ENCODE data around the gene P2RX1.

Gene P2RX1

DNA sequence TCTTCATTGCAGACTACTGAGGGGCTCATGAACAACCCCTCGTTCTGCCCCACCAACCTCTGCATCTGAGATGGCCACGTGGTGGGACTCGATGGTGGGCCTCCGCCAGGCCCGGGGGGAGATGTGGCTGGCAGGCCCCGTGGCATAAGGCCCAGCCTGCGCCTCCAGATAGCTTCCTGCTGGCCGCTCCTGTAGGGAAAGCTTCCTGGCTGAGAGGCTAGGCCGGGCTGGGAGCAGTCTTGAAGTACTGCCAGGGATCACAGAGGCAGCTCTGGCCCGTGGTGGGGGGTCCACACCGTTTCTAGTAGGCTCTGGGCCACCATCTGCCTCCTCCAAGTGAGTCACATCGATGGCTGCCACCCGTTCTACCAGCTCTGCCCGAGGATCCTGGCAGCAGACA, 31.0 kb downstream of the P2RX1 start:
- Histone ChIP-seq H3K4me3 (ENCODE audit: low read depth, low read length) (no peak overlapping the region), H3K36me3 (ENCODE audit: control insufficient read depth, insufficient read depth, low read length) (peaks cover 6% of the 10 kb centered on the region; the same call in 1 of the 2 replicates), H3K27me3 (ENCODE audit: control insufficient read depth, insufficient read depth, low read length) (no peaks in the 10 kb centered on the region; the same call in 1 of the 2 replicates), H3K4me1 (ENCODE audit: control insufficient read depth, insufficient read depth, low read length) (peaks cover 31% of the 10 kb centered on the region), H3K27ac (ENCODE audit: low read depth, low read length) (no peak overlapping the region), H3K9me3 (ENCODE audit: control insufficient read depth, insufficient read depth, low read depth, low read length) (no peaks in the 10 kb centered on the region), H3K9ac (ENCODE audit: low read length) (no peak overlapping the region)

DNA sequence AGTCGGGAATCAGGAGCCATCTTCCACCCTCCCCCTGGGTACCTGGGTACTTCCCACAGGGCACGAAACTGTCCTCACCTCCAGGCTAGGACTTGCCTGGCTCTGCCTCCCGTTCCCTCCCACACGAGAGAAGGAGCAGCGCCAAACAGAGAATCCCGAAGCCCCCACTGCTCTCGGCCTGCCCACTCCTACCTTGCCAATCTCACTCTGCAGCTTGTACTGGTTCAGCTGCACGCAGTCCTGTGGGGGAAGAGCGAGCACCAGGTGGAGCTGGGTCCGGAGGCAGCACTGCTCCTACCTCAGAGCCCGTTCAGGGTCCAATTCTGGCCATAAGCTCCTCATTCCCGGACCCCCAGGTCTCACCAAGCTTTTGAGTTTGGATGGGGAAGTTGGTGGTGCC, 32.1 kb downstream of the P2RX1 start:
- Histone ChIP-seq H3K9ac (ENCODE audit: low read length) (no peak overlapping the region), H3K27ac (ENCODE audit: low read depth, low read length) (no peak overlapping the region), H3K9me3 (ENCODE audit: control insufficient read depth, insufficient read depth, low read depth, low read length) (no peaks in the 10 kb centered on the region), H3K4me1 (ENCODE audit: control insufficient read depth, insufficient read depth, low read length) (peaks cover 30% of the 10 kb centered on the region), H3K4me3 (ENCODE audit: low read depth, low read length) (no peak overlapping the region), H3K36me3 (ENCODE audit: control insufficient read depth, insufficient read depth, low read length) (peaks cover 6% of the 10 kb centered on the region; the same call in 1 of the 2 replicates), H3K27me3 (ENCODE audit: control insufficient read depth, insufficient read depth, low read length) (no peaks in the 10 kb centered on the region)

DNA sequence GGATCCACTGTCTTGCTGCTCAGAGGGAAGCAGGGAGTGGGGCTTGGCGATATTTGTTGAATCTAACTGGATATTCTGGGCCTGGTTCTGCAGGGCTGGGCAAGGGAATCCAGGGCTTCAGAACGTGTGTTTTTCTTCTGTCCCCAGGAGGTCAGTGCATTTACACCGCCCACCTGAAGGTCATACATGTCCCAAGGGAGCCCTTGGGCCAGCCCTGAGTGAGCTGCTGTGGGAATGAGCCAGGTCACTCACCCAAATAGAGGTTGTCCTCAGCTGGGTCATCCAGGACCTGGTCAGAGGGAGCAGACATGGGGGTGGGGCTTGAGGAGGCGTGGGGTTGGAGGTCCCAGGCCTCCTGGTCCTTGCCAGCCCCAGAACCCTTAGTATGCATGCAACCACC, 34.0 kb downstream of the P2RX1 start:
- H3K9me3 ChIP-seq (ENCODE audit: control insufficient read depth, insufficient read depth, low read depth, low read length), result no peaks in the 10 kb centered on the region
- H3K36me3 ChIP-seq (ENCODE audit: control insufficient read depth, insufficient read depth, low read length), result peaks cover 6% of the 10 kb centered on the region; the same call in 1 of the 2 replicates
- H3K4me1 ChIP-seq (ENCODE audit: control insufficient read depth, insufficient read depth, low read length), result peaks cover 12% of the 10 kb centered on the region; the same call in 1 of the 2 replicates
- H3K9ac ChIP-seq (ENCODE audit: low read length), result no peak overlapping the region
- no peak overlapping the region for H3K27ac ChIP-seq (ENCODE audit: low read depth, low read length)
- no peaks in the 10 kb centered on the region for H3K27me3 ChIP-seq (ENCODE audit: control insufficient read depth, insufficient read depth, low read length)
- no peak overlapping the region for H3K4me3 ChIP-seq (ENCODE audit: low read depth, low read length)

DNA sequence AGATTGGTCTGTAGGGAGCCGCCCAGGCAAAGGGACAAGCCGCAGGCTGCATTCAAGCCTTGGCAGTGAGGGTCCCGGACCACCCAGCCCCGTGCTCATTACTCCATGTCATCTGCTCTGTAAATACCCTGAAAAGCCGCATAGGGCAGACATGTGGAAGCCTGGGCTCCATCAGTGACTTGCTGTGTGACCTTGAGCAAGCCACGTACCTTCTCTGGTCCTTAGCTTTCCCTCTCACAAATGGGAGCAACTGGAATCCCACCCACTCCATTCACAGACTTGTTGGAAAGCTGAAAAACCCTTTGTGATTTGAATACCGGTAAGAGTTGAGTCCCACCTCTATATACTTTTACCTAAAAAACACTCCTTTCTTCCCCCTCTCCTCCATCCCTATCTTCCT, 35.3 kb downstream of the P2RX1 start:
- Histone ChIP-seq H3K4me1 (ENCODE audit: control insufficient read depth, insufficient read depth, low read length) (peaks cover 9% of the 10 kb centered on the region; the same call in 1 of the 2 replicates), H3K9ac (ENCODE audit: low read length) (no peak overlapping the region), H3K36me3 (ENCODE audit: control insufficient read depth, insufficient read depth, low read length) (peaks cover 11% of the 10 kb centered on the region; the same call in 1 of the 2 replicates), H3K4me3 (ENCODE audit: low read depth, low read length) (no peak overlapping the region), H3K27ac (ENCODE audit: low read depth, low read length) (no peak overlapping the region), H3K27me3 (ENCODE audit: control insufficient read depth, insufficient read depth, low read length) (no peaks in the 10 kb centered on the region), H3K9me3 (ENCODE audit: control insufficient read depth, insufficient read depth, low read depth, low read length) (no peaks in the 10 kb centered on the region)

DNA sequence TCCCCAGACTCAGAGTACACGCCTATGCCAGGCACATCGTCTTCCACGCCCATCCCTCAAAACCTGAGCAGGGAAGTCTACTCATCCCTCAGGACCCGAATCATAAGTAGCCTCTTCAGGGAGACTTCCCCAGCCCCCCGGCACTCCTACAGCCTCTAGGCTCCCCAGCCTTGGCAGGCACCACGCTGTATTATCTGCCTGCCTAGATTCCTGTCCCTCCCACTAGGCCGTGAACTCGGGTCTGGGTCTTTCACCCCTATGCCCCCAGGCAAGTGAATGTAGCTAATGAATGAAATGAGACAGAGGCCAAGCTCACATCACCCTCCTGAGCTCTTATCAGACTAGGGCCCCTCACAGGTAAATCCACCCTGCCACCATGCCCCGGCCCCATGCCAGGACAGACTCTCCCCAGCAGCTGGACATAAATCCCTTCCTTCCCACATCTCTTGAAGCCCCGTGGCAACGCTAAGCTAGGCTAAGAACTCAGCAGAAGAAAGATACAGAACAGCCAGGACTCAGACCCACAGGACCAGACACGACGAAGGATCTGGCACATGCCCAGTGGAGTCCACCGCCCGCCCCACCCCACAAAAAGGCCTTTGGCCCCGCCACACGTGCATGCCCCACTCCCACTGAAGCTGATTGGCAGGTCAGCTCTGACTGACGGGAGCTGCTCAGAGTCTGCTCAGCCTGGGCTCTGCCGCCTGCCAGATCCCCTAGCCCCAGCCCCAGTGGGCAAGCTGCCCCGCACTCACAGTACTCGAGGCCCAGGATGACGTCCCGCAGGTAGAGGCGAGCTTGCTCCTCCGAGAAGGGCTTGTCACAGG, 36.5 kb downstream of the P2RX1 start:
- Histone ChIP-seq H3K4me1 (ENCODE audit: control insufficient read depth, insufficient read depth, low read length) (peaks cover 9% of the 10 kb centered on the region; the same call in 1 of the 2 replicates), H3K4me3 (ENCODE audit: low read depth, low read length) (no peak overlapping the region), H3K27me3 (ENCODE audit: control insufficient read depth, insufficient read depth, low read length) (no peaks in the 10 kb centered on the region), H3K27ac (ENCODE audit: low read depth, low read length) (no peak overlapping the region), H3K36me3 (ENCODE audit: control insufficient read depth, insufficient read depth, low read length) (peaks cover 14% of the 10 kb centered on the region; the same call in 1 of the 2 replicates), H3K9me3 (ENCODE audit: control insufficient read depth, insufficient read depth, low read depth, low read length) (no peaks in the 10 kb centered on the region), H3K9ac (ENCODE audit: low read length) (no peak overlapping the region)

GRCh38 chr17:3879186-3879585, 37.1 kb downstream of the P2RX1 start:
- H3K9me3 ChIP-seq (ENCODE audit: control insufficient read depth, insufficient read depth, low read depth, low read length), result no peaks in the 10 kb centered on the region
- peaks cover 15% of the 10 kb centered on the region; the same call in 1 of the 2 replicates for H3K36me3 ChIP-seq (ENCODE audit: control insufficient read depth, insufficient read depth, low read length)
- peaks cover 9% of the 10 kb centered on the region; the same call in 1 of the 2 replicates for H3K4me1 ChIP-seq (ENCODE audit: control insufficient read depth, insufficient read depth, low read length)
- no peaks in the 10 kb centered on the region for H3K27me3 ChIP-seq (ENCODE audit: control insufficient read depth, insufficient read depth, low read length)
- no peak overlapping the region for H3K4me3 ChIP-seq (ENCODE audit: low read depth, low read length)
- no peak overlapping the region for H3K27ac ChIP-seq (ENCODE audit: low read depth, low read length)
- H3K9ac ChIP-seq (ENCODE audit: low read length), result no peak overlapping the region

GRCh38 chr17:3877220-3877619, 39.0 kb downstream of the P2RX1 start:
- no peak overlapping the region for H3K9ac ChIP-seq (ENCODE audit: low read length)
- H3K36me3 ChIP-seq (ENCODE audit: control insufficient read depth, insufficient read depth, low read length), result peaks cover 32% of the 10 kb centered on the region
- no peak overlapping the region for H3K4me3 ChIP-seq (ENCODE audit: low read depth, low read length)
- H3K27me3 ChIP-seq (ENCODE audit: control insufficient read depth, insufficient read depth, low read length), result no peaks in the 10 kb centered on the region
- peaks cover 9% of the 10 kb centered on the region; the same call in 1 of the 2 replicates for H3K4me1 ChIP-seq (ENCODE audit: control insufficient read depth, insufficient read depth, low read length)
- no peak overlapping the region for H3K27ac ChIP-seq (ENCODE audit: low read depth, low read length)
- no peaks in the 10 kb centered on the region for H3K9me3 ChIP-seq (ENCODE audit: control insufficient read depth, insufficient read depth, low read depth, low read length)

DNA sequence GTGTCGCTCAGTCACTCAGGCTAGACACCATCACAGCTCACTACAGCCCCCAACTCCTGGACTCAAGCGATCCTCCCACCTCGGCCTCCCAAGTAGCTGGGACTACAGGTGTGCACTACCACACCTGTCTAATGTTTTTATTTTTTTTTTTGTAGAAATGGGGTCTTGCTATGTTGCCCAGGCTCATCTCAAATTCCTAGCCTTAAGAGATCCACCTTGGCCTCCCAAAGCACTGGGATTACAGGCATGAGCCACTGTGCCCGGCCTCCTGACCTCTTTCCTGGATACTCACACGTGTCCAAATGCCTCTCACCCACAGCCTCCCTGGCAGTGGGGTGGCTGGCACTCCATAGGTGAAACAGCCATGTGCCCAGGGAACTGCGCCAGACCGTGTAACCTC, 40.9 kb downstream of the P2RX1 start:
- H3K36me3 ChIP-seq (ENCODE audit: control insufficient read depth, insufficient read depth, low read length), result peaks cover 38% of the 10 kb centered on the region

DNA sequence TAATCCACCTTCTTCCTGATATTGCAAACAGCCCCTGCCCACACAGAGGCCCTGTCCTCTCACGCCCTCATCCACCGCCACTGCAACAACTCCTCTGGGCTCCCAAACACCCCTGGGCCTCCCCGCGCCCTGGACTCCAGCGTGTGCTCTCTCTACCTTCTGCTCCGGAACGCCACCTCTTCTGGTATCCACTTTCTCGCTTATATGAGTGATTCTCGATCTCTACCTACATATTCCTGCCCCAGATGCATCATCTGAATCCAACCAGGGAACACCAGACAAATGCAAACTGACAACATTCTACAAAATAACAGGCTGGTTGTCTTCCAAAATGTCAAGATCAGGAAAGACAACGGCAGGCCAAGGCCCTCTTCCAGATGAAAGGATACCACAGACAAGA, 42.4 kb downstream of the P2RX1 start:
- Histone ChIP-seq H3K9me3 (ENCODE audit: control insufficient read depth, insufficient read depth, low read depth, low read length) (no peaks in the 10 kb centered on the region), H3K9ac (ENCODE audit: low read length) (no peak overlapping the region), H3K4me3 (ENCODE audit: low read depth, low read length) (no peak overlapping the region), H3K4me1 (ENCODE audit: control insufficient read depth, insufficient read depth, low read length) (no peaks in the 10 kb centered on the region), H3K27me3 (ENCODE audit: control insufficient read depth, insufficient read depth, low read length) (no peaks in the 10 kb centered on the region), H3K36me3 (ENCODE audit: control insufficient read depth, insufficient read depth, low read length) (peaks cover 46% of the 10 kb centered on the region), H3K27ac (ENCODE audit: low read depth, low read length) (no peak overlapping the region)

More for the DNA sequence above, 40.9 kb downstream of the P2RX1 start:
- Histone ChIP-seq H3K27ac (ENCODE audit: low read depth, low read length) (no peak overlapping the region), H3K4me1 (ENCODE audit: control insufficient read depth, insufficient read depth, low read length) (peaks cover 9% of the 10 kb centered on the region; the same call in 1 of the 2 replicates), H3K9me3 (ENCODE audit: control insufficient read depth, insufficient read depth, low read depth, low read length) (no peaks in the 10 kb centered on the region), H3K9ac (ENCODE audit: low read length) (no peak overlapping the region), H3K27me3 (ENCODE audit: control insufficient read depth, insufficient read depth, low read length) (no peaks in the 10 kb centered on the region), H3K4me3 (ENCODE audit: low read depth, low read length) (no peak overlapping the region)

GRCh38 chr17:3870871-3871306, 45.4 kb downstream of the P2RX1 start:
- peaks cover 40% of the 10 kb centered on the region for H3K36me3 ChIP-seq (ENCODE audit: control insufficient read depth, insufficient read depth, low read length)
- H3K27me3 ChIP-seq (ENCODE audit: control insufficient read depth, insufficient read depth, low read length), result no peaks in the 10 kb centered on the region
- H3K9ac ChIP-seq (ENCODE audit: low read length), result no peak overlapping the region
- no peak overlapping the region for H3K4me3 ChIP-seq (ENCODE audit: low read depth, low read length)
- no peaks in the 10 kb centered on the region for H3K4me1 ChIP-seq (ENCODE audit: control insufficient read depth, insufficient read depth, low read length)
- H3K27ac ChIP-seq (ENCODE audit: low read depth, low read length), result no peak overlapping the region
- no peaks in the 10 kb centered on the region for H3K9me3 ChIP-seq (ENCODE audit: control insufficient read depth, insufficient read depth, low read depth, low read length)

GRCh38 chr17:3867606-3868005, 48.7 kb downstream of the P2RX1 start:
- Histone ChIP-seq H3K36me3 (ENCODE audit: control insufficient read depth, insufficient read depth, low read length) (peaks cover 21% of the 10 kb centered on the region), H3K27me3 (ENCODE audit: control insufficient read depth, insufficient read depth, low read length) (no peaks in the 10 kb centered on the region), H3K27ac (ENCODE audit: low read depth, low read length) (no peak overlapping the region), H3K4me1 (ENCODE audit: control insufficient read depth, insufficient read depth, low read length) (no peaks in the 10 kb centered on the region), H3K4me3 (ENCODE audit: low read depth, low read length) (no peak overlapping the region), H3K9me3 (ENCODE audit: control insufficient read depth, insufficient read depth, low read depth, low read length) (no peaks in the 10 kb centered on the region), H3K9ac (ENCODE audit: low read length) (no peak overlapping the region)

All from HUES6 (cell line).